Fibroblast of lung (primary cell): ENCODE measurements around the gene EXOSC10.

Experiments
- EZH2 ChIP-seq: IDR thresholded peaks from 2 replicates; pipeline ENCODE4 v1.5.1; 2012; ENCODE audit warnings: low read length, control low read depth, mild to moderate bottlenecking; ENCODE audit errors: missing control alignments
- TF ChIP-seq, protein P1 (sequence below), 2 donors: IDR thresholded peaks in 1 of 2; conservative IDR thresholded peaks in 1 of 2; 1 replicate in 1 of 2; 2 replicates in 1 of 2; pipeline ENCODE4 v1.5.1; 2011 to 2012; ENCODE audit warnings: low read length in 2 of 2, control low read depth in 1 of 2, inconsistent platforms in 1 of 2, low read depth in 1 of 2, mild to moderate bottlenecking in 1 of 2

DNA sequence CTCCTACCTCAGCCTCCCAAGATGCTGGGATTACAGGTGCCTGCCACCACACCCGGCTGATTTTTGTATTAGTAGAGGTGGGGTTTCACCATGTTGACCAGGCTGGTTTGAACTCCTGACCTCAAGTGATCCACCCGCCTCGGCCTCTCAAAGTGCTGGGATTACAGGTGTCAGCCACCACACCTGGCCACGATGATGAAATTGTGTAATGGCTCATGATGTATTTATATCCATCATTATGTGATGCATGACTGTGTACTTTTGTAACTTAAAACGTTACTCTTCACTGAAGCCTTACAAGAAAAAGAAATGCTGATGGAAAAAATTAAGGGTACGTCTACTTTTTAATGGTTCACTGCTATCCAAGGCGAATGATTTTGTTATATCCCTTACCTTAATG lies 79.7 kb downstream of the EXOSC10 start:
- TF ChIP-seq, protein P1, sequence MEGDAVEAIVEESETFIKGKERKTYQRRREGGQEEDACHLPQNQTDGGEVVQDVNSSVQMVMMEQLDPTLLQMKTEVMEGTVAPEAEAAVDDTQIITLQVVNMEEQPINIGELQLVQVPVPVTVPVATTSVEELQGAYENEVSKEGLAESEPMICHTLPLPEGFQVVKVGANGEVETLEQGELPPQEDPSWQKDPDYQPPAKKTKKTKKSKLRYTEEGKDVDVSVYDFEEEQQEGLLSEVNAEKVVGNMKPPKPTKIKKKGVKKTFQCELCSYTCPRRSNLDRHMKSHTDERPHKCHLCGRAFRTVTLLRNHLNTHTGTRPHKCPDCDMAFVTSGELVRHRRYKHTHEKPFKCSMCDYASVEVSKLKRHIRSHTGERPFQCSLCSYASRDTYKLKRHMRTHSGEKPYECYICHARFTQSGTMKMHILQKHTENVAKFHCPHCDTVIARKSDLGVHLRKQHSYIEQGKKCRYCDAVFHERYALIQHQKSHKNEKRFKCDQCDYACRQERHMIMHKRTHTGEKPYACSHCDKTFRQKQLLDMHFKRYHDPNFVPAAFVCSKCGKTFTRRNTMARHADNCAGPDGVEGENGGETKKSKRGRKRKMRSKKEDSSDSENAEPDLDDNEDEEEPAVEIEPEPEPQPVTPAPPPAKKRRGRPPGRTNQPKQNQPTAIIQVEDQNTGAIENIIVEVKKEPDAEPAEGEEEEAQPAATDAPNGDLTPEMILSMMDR (conservative IDR thresholded peaks at IDR 0.05 in 1 of 2, IDR thresholded peaks at IDR 0.05 in 1 of 2; ENCODE audit: low read depth in 1 of 2, low read length in 2 of 2): no peak
- TF ChIP-seq EZH2: no peak
